Prostate gland (tissue), 2 donors: ENCODE measurements around the gene ALX3. TPM values are rescaled to one million over a fixed set of nuclear protein-coding genes. Genes with fewer than 3 reads are reported as not detected.

Experiments used
- total RNA-seq, 2 donors: library from RNA; depleted of rRNA; stranded (reverse); fragments of >200 nt; gene quantifications; one replicate each; pipeline ENCODE4 v1.1.0, GENCODE V29; 2016

The ALX3 gene
- total RNA-seq, 2 donors from 2014 or later, result 0.74 TPM; not detected in 1

Other genes starting within 250 kb of the ALX3 start
- 10 to 100 TPM; 18.4 to 31.5 TPM for gene CSF1, start 159.8 kb downstream of the ALX3 start, total RNA-seq
- 10 to 100 TPM; 47.5 to 51.5 TPM for gene AHCYL1, start 85.9 kb downstream of the ALX3 start, total RNA-seq
- gene STRIP1, start 36.0 kb downstream of the ALX3 start, total RNA-seq, result 10 to 100 TPM; 36.8 to 73.2 TPM
- 1 to 10 TPM in 1 of 2 donors, not detected in 1; 8.4 TPM for gene UBL4B, start 41.8 kb upstream of the ALX3 start, total RNA-seq
- gene SLC6A17, start 79.8 kb upstream of the ALX3 start, total RNA-seq, result 1 to 10 TPM in 1 of 2 donors, under 1 TPM in 1; 0.41 to 2.2 TPM
- gene KCNC4, start 139.6 kb upstream of the ALX3 start, total RNA-seq, result 10 to 100 TPM in 1 of 2 donors, 1 to 10 TPM in 1; 4.7 to 23.9 TPM